HG02885 (cell line): ENCODE results near the gene PCDHA1.

ENCODE experiments used
- ATAC-seq: cut with Tn5 transposase; IDR thresholded peaks from one replicate; pipeline ENCODE4 v1.9.1; 2021; ENCODE audit warnings: mild to moderate bottlenecking; ENCODE audit not compliant: unreplicated experiment, poor library complexity

Gene PCDHA1

DNA sequence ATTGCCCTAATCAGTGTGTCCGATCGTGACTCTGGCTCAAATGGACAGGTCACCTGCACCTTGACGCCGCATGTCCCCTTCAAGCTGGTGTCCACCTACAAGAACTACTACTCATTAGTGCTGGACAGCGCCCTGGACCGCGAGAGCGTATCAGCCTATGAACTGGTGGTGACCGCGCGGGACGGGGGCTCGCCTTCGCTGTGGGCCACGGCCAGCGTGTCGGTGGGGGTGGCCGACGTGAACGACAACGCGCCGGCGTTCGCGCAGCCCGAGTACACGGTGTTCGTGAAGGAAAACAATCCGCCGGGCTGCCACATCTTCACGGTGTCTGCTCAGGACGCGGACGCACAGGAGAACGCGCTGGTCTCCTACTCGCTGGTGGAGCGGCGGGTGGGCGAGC lies 97.4 kb downstream of the PCDHA1 start:
- ATAC-seq: no peak

DNA sequence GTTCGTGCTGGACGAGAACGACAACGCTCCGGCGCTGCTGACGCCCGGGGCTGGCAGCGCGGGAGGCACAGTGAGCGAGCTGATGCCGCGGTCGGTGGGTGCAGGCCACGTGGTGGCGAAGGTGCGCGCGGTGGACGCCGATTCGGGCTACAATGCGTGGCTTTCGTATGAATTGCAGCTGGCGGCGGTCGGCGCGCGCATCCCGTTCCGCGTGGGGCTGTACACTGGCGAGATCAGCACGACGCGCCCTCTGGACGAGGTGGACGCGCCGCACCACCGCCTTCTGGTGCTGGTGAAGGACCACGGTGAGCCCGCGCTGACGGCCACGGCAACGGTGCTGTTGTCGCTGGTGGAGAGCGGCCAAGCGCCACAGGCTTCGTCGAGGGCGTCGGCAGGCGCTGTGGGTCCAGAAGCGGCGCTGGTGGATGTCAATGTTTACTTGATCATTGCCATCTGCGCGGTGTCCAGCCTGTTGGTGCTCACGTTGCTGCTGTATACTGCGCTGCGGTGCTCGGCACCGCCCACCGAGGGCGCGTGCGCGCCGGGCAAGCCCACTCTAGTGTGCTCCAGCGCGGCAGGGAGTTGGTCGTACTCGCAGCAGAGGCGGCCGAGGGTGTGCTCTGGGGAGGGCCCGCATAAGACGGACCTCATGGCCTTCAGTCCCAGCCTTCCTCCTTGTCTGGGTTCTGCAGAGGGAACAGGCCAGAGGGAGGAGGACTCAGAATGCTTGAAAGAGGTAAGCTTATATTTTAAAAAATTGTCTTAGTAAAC lies 98.2 kb downstream of the PCDHA1 start:
- no peak for ATAC-seq

DNA sequence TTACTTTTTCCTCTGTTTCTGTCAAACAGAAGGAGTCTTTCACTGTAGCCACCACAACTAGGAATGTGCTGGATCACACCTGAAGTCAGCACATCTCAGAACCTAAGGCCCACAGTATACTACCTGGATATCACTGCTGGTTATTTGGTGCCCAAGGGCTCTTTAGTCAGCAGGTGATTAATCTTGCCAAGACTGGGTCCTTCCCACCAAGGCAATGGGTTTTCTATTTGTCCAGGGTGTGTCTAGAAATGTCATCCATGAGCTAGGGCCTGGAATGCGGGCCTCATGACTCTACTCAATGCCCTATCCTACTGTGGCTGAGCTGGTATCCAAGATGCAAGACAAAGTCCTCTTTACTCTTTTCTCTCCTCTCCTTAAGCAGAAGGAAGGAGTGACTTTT lies 130.4 kb downstream of the PCDHA1 start:
- no peak for ATAC-seq

DNA sequence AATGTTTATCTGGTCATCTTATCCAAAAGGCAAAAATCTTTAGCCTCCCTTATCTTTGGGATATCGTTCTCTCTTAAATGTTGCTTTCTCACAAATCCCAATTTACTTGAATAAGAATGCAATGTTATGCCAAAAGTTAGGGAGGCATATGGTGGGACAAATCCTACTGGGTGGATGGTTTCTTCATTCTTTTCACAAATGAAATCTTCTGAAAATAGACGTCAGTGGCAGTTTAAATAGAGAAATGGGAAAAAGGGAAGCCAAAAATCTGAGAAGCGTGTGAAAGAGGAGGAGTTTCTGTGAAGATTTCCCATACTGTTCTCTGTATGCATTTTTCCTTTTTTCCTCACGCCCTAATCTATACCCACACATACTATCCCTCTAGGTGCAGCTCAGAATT lies 137.7 kb downstream of the PCDHA1 start:
- no peak for ATAC-seq

DNA sequence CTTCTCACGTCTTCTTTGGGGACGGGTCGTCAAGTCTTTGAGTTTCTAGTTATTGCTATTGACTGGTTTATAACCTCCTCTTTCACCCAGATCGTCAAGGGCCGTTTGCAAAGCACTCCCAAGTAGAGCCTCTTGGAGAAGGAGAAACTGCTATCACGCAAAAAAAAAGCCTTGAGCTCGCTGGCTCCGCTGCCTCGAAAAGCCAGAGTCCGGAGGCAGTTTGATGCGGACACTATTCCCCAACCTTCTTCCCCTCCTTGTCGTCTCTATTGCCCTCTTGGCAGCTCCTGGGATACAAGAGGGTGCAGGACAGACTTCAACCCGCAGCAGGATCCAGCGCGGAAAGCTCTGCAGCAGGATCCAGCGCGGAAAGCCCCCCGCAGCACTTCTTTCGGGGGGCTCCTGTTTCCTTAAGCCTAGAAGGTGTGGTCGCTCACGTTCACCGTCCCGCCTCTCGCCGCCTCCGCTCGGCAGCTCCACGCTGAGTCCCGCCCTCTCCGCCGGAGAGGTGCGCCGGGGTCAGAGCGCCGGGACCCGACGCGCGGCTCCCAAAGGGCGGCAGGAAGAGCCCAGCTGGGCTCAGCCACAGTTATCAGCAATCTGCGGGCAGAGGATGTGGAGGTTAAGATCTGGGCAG lies 140.0 kb downstream of the PCDHA1 start, which contains the start of gene PCDHAC1:
PCDHAC1 (plus strand) TSS at position 494 of the 637 bp plus-strand sequence. CDS start 594 bp downstream, outside the sequence.
- ATAC-seq: no peak

DNA sequence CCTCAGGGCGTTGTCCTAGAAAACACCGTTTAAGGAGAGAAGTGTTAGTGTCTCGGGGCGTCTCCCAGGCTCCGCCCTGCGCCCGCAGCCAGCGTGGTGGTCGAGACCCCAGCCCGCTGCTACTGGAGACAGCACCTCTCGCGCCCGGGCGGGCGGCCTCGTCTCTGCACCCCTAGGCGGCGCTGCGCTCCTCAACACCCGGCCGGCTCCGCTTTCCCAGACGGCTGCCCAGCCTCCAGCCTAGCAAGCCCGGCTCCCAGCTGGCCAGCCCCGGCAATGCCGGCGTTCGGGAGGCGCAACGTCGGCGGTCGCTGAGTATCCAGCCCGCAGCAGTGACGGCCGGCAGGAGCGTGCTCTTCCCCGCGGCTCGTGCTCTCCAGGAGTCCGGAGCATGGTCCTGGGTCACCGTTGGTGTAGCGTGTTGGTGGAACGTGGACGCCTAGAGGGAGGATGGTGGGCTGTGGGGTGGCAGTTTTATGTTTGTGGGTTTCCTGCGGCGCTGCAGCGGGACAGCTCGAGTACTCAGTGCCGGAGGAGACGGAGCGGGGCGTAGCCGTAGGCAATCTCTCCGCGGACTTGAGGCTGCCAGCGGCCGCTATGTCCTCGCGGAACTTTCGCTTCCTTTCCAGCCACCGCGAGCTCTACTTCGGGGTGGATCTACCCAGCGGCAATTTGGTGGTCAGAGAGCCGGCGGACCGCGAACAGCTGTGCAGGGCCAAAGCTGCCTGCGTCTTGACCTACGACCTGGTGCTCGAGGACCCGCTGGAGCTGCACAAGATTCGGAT lies 140.7 kb downstream of the PCDHA1 start:
- no peak for ATAC-seq

DNA sequence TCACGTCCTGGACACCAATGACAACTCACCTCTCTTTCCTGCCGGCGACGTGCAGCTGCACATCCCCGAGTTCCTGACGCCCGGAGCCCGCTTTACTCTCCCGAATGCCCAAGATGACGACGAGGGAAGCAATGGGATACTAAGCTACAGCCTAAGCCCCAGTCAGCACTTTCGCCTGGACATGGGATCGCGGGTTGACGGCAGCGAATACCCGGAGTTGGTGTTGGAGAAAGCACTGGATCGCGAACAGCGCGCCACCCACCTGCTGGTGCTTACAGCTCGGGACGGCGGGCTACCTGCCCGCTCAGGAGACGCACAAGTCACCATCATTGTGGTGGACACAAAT lies 141.3 kb downstream of the PCDHA1 start:
- ATAC-seq: no peak

DNA sequence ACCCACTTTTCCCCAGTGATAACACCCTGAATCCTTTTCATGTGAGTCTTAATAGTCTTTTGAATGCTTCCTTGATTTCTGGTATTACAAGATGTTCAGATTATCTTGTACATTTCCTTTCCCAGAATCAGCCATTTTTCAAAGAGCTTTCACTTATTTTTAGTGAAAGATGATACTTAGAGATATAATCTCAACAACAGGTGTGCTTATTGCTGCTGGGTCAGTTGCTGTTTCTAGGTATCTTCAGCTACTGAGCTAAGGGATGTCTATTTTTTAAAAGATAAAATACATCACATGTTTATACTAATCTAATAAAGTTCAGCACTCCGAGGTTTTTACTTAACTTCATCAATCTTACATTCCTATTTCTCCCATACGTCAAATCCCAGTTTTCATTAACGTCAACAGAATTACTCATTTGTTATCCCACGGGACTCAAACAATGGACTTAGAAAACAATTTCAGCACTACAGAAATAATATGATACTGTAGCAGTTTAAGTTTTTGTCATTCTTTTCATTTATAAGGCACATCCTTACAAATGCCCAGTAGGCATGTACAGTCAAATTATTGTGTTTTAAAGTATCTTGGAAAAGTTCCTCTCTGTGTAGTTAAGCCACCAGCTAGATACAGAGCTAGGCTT lies 149.1 kb downstream of the PCDHA1 start:
- no peak for ATAC-seq

DNA sequence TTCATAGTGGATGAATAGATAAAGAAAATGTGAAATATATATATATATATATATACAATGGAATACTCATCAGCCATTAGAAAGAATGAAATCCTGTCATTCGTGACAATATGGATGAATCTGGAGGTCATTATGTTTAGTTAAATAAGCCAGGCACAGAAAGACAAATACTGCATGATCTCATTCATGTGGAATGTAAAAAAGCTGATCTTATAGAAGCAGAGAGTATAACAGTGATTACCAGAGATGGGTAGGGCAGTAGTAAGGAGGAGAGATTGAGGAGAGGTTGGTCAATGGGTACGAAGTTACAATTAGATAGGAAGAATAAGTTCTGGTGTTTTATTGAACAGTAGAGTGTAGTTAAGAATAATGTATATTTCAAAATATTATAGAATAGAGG lies 160.6 kb downstream of the PCDHA1 start:
- no peak for ATAC-seq

DNA sequence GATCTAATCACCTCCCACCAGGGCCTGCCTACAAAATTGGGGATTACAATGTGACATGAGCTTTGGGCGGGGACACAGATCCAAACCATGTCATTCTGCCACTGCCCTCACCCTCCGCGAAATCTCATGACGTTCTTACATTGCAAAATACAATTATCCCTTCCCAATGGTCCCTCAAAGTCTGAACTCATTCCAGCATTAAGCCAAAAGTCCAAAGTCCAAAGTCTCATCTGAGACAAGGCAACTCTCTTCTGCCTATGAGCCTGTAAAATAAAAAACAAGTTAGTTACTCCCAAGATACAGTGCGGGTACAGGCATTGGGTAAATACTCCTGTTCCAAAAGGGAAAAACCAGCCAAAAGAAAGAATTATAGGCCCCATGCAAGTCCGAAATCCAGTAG lies 165.7 kb downstream of the PCDHA1 start:
- ATAC-seq: no peak

DNA sequence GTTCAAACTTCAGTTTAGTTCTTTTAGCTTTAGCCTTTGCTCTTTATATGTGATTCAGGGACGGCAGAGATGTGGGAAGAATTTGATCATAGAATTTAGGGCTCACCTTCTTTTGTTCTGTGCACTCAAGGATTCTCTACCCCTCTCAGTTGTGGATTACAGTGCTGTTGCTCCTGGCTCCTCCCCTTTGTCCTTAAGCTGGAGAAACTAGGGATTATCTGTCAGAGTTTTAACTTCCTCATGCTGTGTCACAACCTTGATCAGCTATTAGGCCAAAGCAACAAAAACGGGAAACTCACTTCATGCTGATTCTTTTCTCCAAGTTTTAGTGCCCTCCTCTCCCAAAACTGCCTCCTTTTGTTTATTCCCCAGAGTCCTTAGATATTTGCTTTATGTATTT lies 167.3 kb downstream of the PCDHA1 start:
- no peak for ATAC-seq

DNA sequence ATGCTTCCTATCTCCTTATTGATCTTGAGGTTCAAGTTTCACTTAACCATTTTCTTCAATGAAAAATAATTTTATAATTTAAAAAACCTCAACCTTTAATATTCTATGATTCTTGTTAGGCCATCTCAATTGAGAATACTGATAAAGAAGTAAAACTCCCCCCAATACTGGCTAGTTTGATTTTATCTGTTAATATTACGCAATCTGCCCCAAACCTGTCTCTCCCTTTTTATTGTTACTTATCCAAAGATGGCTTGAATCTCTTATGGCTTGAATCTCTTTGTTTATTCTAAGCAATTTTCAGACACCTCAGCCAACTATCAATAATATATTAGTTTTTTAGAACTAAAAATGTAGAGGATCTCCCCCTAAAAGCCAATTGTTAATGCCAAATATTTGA lies 176.2 kb downstream of the PCDHA1 start:
- no peak for ATAC-seq

DNA sequence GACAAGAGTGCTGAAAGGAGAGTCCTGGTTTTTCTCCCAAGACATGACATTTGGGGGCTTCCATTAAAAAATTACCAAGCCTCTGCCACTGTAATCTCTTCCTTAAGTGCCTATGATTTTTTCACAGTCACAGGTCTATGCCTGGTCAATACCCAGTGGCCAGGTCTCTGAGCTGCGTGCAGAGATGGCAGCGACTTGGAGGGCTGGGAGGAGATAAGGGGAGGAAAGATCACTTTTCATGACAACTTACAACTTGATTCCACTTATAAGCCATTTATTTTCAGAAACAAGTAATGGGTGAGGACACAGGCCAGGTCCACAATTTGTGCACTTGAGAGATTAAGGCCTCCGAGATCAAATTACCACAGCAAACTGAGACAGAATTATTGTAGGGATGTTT lies 178.4 kb downstream of the PCDHA1 start:
- ATAC-seq: no peak

DNA sequence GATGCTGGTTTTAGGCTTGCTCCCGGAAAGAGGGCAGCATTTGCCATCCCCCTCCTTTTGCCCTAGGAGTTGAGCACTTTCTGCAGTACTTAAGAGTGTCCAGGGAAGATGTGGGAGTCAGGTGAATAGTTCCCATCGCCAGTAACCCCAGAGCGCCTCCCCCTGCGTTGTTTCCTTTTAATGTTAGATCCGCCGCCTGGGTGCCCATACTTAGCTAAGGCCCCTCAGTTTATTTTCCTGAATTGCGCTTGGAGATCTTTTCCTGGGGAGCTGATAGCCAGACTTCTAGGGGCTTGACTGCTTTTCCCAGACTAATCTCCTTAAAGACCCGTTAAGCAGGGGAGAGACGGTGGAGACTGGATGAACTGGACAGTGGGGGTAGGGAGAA lies 180.0 kb downstream of the PCDHA1 start:
- no peak for ATAC-seq

DNA sequence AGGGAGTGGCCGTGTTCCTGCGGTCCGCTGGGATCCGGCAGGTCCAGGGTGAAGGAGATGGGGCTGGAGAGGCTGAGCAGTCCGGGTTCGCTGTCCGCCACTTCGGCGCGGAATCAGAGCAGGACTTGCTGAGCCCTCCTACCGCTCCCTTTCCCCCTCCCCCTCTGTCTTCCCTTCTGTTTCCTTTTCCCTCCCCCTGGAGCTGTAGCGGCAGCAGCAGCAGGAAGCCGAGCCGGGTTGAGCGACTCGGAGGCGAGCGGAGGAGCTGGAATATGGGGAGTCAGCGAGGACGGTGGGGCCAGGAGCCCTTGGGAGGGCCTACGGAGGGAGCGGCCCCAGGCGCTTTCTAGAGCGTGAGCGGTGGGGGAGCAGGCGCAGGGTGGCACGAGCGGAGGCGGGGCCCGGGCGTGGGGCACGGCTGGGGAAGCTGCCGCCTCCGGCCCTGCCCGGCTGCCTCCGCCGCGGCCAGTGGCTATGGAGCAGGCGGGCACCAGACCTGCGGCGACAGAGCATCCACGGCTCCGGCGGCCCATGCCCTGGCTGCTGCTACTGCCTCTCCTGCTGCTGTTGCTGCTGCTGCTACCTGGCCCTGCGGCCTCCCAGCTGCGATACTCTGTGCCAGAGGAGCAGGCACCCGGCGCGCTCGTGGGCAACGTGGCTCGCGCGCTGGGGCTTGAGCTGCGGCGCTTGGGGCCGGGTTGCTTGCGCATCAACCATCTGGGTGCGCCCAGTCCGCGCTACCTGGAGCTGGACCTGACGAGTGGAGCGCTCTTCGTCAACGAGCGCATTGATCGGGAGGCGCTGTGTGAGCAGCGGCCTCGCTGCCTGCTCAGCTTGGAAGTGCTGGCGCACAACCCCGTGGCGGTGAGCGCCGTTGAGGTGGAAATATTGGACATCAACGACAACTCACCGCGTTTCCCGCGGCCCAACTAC lies 180.6 kb downstream of the PCDHA1 start, which contains the start of gene PCDHAC2:
PCDHAC2 (plus strand) TSS at position 184 of the 933 bp plus-strand sequence; CDS start at position 475, 291 bp downstream.
- no peak for ATAC-seq

DNA sequence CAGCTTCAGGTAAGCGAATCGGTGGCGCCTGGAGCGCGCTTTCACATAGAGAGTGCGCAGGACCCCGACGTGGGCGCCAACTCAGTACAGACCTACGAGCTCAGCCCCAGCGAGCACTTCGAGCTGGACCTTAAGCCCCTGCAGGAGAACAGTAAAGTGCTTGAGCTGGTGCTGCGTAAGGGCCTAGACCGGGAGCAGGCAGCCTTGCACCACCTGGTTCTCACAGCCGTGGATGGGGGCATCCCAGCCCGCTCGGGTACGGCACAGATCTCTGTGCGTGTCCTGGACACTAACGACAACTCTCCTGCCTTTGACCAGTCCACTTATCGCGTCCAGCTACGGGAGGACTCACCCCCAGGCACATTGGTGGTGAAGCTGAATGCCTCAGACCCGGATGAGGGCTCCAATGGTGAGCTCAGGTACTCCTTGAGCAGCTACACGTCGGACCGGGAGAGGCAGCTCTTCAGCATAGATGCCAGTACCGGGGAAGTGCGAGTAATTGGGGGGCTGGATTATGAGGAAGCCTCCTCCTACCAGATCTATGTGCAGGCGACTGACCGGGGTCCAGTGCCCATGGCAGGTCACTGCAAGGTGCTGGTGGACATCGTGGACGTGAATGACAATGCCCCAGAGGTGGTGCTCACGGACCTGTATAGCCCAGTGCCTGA lies 181.4 kb downstream of the PCDHA1 start:
- ATAC-seq: no peak

DNA sequence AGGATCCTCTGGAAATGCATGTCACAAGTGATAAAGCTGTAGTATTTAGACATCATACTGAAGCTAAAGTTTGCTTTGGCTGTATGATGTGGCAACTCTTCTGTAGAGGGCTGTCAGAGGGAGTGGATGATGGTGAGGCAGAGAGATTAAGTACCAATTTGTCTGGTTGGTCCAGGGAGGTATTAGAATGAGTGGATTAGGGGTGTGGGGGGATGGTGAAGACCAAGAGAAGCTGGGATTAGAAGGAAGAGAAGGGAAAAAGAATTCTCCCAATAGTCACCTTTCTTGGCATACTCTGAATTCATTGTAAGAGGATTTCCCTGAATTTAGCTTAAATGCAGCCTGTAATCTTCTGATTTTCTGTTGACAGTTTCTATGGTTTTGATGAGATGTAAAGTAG lies 183.9 kb downstream of the PCDHA1 start:
- no peak for ATAC-seq

DNA sequence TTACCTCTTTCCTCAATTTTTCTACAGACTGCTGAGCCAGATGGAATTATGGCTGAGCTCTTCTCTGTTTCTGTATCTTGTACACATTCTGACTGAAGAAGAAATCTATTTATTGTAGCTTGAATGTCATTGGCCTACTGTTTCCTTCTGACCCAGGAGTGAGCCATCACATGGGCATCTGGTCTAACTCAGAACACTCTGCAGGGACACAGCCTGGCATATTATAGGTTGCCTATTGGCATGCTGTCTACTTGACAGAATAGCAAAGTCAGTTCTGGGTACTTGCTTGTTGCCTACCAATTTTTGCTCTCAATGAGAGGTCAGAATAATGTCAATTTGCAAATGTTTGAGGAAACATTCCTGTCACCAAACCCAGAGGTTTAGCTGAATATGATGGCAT lies 187.6 kb downstream of the PCDHA1 start:
- ATAC-seq: no peak

DNA sequence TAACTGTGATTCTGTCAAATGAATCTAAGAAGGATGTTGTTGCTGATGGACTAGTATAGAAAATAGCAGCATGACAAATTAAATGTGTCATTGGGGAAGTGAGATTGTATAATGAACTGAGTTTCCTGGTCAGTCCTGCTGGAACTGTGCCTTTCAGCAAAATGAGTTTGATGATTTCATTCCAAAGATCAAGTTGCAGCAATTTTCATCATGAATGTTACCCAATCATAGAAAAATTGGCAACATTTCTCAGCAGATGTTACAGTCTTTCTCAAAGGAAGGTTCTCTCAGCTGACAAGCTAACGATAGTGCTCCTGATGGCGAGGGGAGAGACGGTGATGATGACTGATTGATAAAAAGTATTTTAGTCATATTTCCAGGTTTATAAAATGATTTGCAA lies 191.1 kb downstream of the PCDHA1 start:
- no peak for ATAC-seq
